Mammary epithelial cell (primary cell): ENCODE data around the gene SLC48A1.

ENCODE experiments used
- CTCF ChIP-seq, 2 donors: IDR thresholded peaks in 1 of 2; conservative IDR thresholded peaks in 1 of 2; 2 replicates each; pipeline ENCODE4 v1.5.1; 2011 to 2012; ENCODE audit warnings: inconsistent platforms in 2 of 2, low read length in 2 of 2, mild to moderate bottlenecking in 2 of 2, control low read depth in 1 of 2, low read depth in 1 of 2; ENCODE audit not compliant: insufficient read depth in 1 of 2; ENCODE audit errors: extremely low read depth in 1 of 2
- EZH2 ChIP-seq: IDR thresholded peaks from 2 replicates; pipeline ENCODE4 v1.6.1; 2012; ENCODE audit warnings: low read length, inconsistent platforms, borderline replicate concordance

- TF ChIP-seq CTCF (conservative IDR thresholded peaks at IDR 0.05 in 1 of 2, IDR thresholded peaks at IDR 0.05 in 1 of 2; ENCODE audit: extremely low read depth in 1 of 2, insufficient read depth in 1 of 2, low read depth in 1 of 2, low read length in 2 of 2) (no peak), EZH2 (no peak)
These were observed 338 bp upstream of the SLC48A1 start for GRCh38 chr12:47772738-47773061.
